Keratinocyte (primary cell): ENCODE data around the gene TMEM259. TPM values are rescaled to one million over a fixed set of nuclear protein-coding genes. Genes with fewer than 3 reads are reported as not detected.
A peak's percentile ranks its signal among the peaks of the same experiment; 100 is the strongest.

Experiments
- DNase-seq: peaks from one replicate; pipeline ENCODE4 v3.0.0-alpha.2; 2011; ENCODE audit warnings: low read depth, missing footprints, low spot score
- FAIRE-seq: peaks from 2 replicates; lab custom pipeline; 2011; peaks lifted over from hg19 to GRCh38; lab: Jason Lieb, UNC
- H2AFZ ChIP-seq: 2 replicates; pipeline ENCODE4 v1.6.0; 2012; ENCODE audit warnings: low read length, control low read depth, inconsistent platforms; ENCODE audit not compliant: control insufficient read depth
- H3K27ac ChIP-seq: 2 replicates; pipeline ENCODE4 v1.5.1; 2011; ENCODE audit warnings: low read length; ENCODE audit not compliant: control insufficient read depth, insufficient read depth
- H3K27me3 ChIP-seq: 3 replicates; pipeline ENCODE4 v1.6.0; 2011; ENCODE audit warnings: low read length; ENCODE audit not compliant: control insufficient read depth, insufficient read depth; ENCODE audit errors: extremely low read depth
- H3K36me3 ChIP-seq, 2 experiments: 2 replicates in 1 of 2; 3 replicates in 1 of 2; pipeline ENCODE4 v1.5.1; 2011; ENCODE audit warnings: low read length in 2 of 2, mild to moderate bottlenecking in 1 of 2; ENCODE audit not compliant: control insufficient read depth in 2 of 2, insufficient read depth in 2 of 2; ENCODE audit errors: extremely low read depth in 1 of 2
- H3K4me1 ChIP-seq: 3 replicates; pipeline ENCODE4 v1.5.1; 2011; ENCODE audit warnings: low read length; ENCODE audit not compliant: control insufficient read depth, insufficient read depth; ENCODE audit errors: extremely low read depth
- H3K4me2 ChIP-seq: 3 replicates; pipeline ENCODE4 v1.6.0; 2011; ENCODE audit warnings: low read depth, low read length; ENCODE audit not compliant: control insufficient read depth, insufficient read depth; ENCODE audit errors: extremely low read depth
- H3K4me3 ChIP-seq, 3 experiments: fragments of 200-600 bp in 1 of 3; sonication (generic) in 1 of 3; 2 replicates in 2 of 3; 3 replicates in 1 of 3; pipeline ENCODE4 v1.5.1; 2011 to 2016; ENCODE audit warnings: low read length in 3 of 3, mild to moderate bottlenecking in 3 of 3, control low read depth in 2 of 3, inconsistent platforms in 1 of 3, low read depth in 1 of 3, mixed read lengths in 1 of 3, mixed run types in 1 of 3, moderate library complexity in 1 of 3; ENCODE audit not compliant: control insufficient read depth in 2 of 3, insufficient read depth in 2 of 3; ENCODE audit errors: extremely low read depth in 1 of 3
- H3K79me2 ChIP-seq: 2 replicates; pipeline ENCODE4 v1.6.0; 2012; ENCODE audit warnings: low read length; ENCODE audit not compliant: control insufficient read depth, insufficient read depth
- H3K9ac ChIP-seq: 3 replicates; pipeline ENCODE4 v1.6.0; 2011; ENCODE audit warnings: low read length; ENCODE audit not compliant: control insufficient read depth, insufficient read depth; ENCODE audit errors: extremely low read depth
- H3K9me1 ChIP-seq: 3 replicates; pipeline ENCODE4 v1.6.0; 2011; ENCODE audit warnings: low read length; ENCODE audit not compliant: control insufficient read depth, insufficient read depth; ENCODE audit errors: extremely low read depth
- H3K9me3 ChIP-seq: 2 replicates; pipeline ENCODE4 v1.5.1; 2012; ENCODE audit warnings: low read depth, low read length; ENCODE audit not compliant: control insufficient read depth
- H4K20me1 ChIP-seq: 3 replicates; pipeline ENCODE4 v1.6.0; 2011; ENCODE audit warnings: low read length; ENCODE audit not compliant: control insufficient read depth, insufficient read depth; ENCODE audit errors: extremely low read depth
- CTCF ChIP-seq, 3 experiments: IDR thresholded peaks in 1 of 3; conservative IDR thresholded peaks in 1 of 3; optimal IDR thresholded peaks in 1 of 3; 2 replicates in 2 of 3; 3 replicates in 1 of 3; pipeline versions ENCODE3 to v1.5.1; 2011; ENCODE audit warnings: low read length in 3 of 3, mild to moderate bottlenecking in 3 of 3, moderate library complexity in 2 of 3, control low read depth in 1 of 3, inconsistent platforms in 1 of 3; ENCODE audit not compliant: insufficient read depth in 2 of 3; ENCODE audit errors: extremely low read depth in 1 of 3
- EZH2 ChIP-seq: IDR thresholded peaks from one replicate; pipeline ENCODE4 v1.6.1; 2012; ENCODE audit warnings: inconsistent platforms, mild to moderate bottlenecking, low read length, moderate library complexity
- dilution Hi-C: fragments of 300-500 bp; cut with MboI; formaldehyde crosslinking; loops from one replicate; pipeline ENCODE4 v1.7.0; 2020; ENCODE audit warnings: low sequenced_read_pairs; ENCODE audit not compliant: extremely low pct_ligation_motif_present
- polyA plus RNA-seq, 5 experiments: library from polyadenylated mRNA; depleted of rRNA in 3 of 5; stranded (reverse) in 3 of 5; stranded (forward) in 1 of 5; unstranded in 1 of 5; fragments of >200 nt; gene quantifications; 1 replicate in 1 of 5; 2 replicates in 3 of 5; 3 replicates in 1 of 5; pipeline versions ENCODE4 v1.2.1 to v1.2.3, GENCODE V29; 2011 to 2012; ENCODE audit warnings: missing spikeins in 2 of 5, low read depth in 1 of 5, low replicate concordance in 1 of 5

The TMEM259 gene
- polyA plus RNA-seq, 1 donor (not counting 4 experiments of a cell fraction or from before 2014, with no cell fraction given), result 61.5 TPM

- dilution Hi-C loops, result no loop called here
- Histone ChIP-seq H3K36me3 (peaks cover 5 to 6% of the 10 kb centered on the region in 2 experiments), H3K79me2 (no peaks in the 10 kb centered on the region), H2AFZ (no peak overlapping the region), H3K9ac (no peak overlapping the region), H3K4me3 (no peak overlapping the region), H3K27ac (no peak overlapping the region), H3K9me1 (no peaks in the 10 kb centered on the region), H3K4me2 (no peak overlapping the region), H3K9me3 (no peaks in the 10 kb centered on the region), H4K20me1 (peaks cover 3% of the 10 kb centered on the region), H3K4me1 (peaks cover 12% of the 10 kb centered on the region), H3K27me3 (peaks cover 53% of the 10 kb centered on the region)
- FAIRE-seq, result no peak
- TF ChIP-seq EZH2, result no peak
- no peak for DNase-seq
These were observed 22.9 kb downstream of the TMEM259 start for GRCh38 chr19:998064-998463.

- peaks cover 44% of the 10 kb centered on the region for H3K27me3 ChIP-seq
- peak overlapping the region; percentile 78 for H3K4me2 ChIP-seq
- H3K27ac ChIP-seq, result no peak overlapping the region
- no peaks in the 10 kb centered on the region for H3K9me1 ChIP-seq
- H3K79me2 ChIP-seq, result no peaks in the 10 kb centered on the region
- dilution Hi-C loops, result no loop called here
- no peak overlapping the region for H2AFZ ChIP-seq
- peaks cover 8 to 16% of the 10 kb centered on the region in 2 experiments for H3K36me3 ChIP-seq
- peaks cover 12% of the 10 kb centered on the region for H3K4me1 ChIP-seq
- H3K9ac ChIP-seq, result peak overlapping the region; percentile 54
- H4K20me1 ChIP-seq, result peaks cover 3% of the 10 kb centered on the region
- H3K9me3 ChIP-seq, result no peaks in the 10 kb centered on the region
- no peak for TF ChIP-seq EZH2
- TF ChIP-seq CTCF (optimal IDR thresholded peaks at IDR 0.05 in 1 of 3, IDR thresholded peaks at IDR 0.05 in 1 of 3, conservative IDR thresholded peaks at IDR 0.05 in 1 of 3; ENCODE audit: extremely low read depth in 1 of 3, insufficient read depth in 2 of 3, low read length in 3 of 3), result no peak
- H3K4me3 ChIP-seq, result peak overlapping the region; percentile 2 to 56 (median 29)
- peak; percentile 36 for FAIRE-seq
- no peak for DNase-seq
These were observed 24.7 kb downstream of the TMEM259 start for GRCh38 chr19:996051-996838.
